ENCODE data around the gene CLEC12A. TPM values are rescaled to one million over a fixed set of nuclear protein-coding genes. Genes with fewer than 3 reads are reported as not detected.

CLEC12A gene
- total RNA-seq, 1 donor from 2014 or later, result not detected

DNA sequence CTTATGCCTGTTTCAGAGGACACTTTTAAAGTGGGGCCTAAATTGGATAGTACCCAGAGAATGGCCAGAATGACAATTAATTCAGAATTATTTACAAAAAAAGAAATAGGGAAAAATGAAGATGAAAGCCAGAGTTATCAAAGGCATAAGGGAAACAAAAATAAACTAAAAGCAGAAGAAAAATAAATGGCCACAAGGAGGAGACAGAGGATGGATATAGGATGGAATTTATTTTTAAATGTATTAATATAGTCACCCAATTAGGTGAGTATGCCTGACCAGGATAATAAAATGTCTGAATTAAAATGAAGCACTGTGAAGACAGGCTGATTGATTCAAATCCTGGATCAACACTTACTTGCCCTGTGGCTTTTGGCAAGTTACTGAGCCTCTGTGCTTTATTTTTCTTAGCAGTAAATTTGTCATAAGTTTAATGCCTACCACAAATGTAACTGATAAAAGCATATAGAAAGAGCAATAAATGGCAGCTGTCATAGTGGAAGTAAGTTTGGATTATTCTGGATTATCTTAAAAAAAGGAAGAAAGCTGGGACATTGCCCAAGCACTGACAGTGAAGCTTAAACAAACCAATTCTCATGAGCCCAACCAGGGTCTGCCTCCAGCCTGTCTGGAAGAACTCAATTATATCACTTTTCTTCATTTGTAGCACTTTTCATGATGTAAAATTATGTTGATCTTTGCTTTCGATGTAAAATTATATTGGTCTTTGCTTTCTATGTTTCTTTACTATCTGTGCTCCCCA lies 62.8 kb downstream of the CLEC12A start:
- DNase-seq (ENCODE audit: low read depth in 2 of 2), result peak; percentile 61 to 67

Other genes starting within 250 kb of the CLEC12A start
- not detected in 2 replicates for gene CLECL1, start 238.3 kb upstream of the CLEC12A start, total RNA-seq
- 0.40 and 0.44 TPM in 2 replicates for gene CD69, start 210.5 kb upstream of the CLEC12A start, total RNA-seq
- gene KLRF1, start 143.9 kb upstream of the CLEC12A start, total RNA-seq, result 0.20 TPM in 1 of 2 replicates, not detected in the other
- gene CLEC2B, start 102.1 kb upstream of the CLEC12A start, total RNA-seq, result 26.4 and 29.2 TPM in 2 replicates
- not detected in 2 replicates for gene KLRF2, start 89.9 kb upstream of the CLEC12A start, total RNA-seq
- gene CLEC2A, start 39.0 kb upstream of the CLEC12A start, total RNA-seq, result not detected in 2 replicates
- gene CLEC1B, start 27.7 kb downstream of the CLEC12A start, total RNA-seq, result not detected in 2 replicates
- gene CLEC12B, start 39.2 kb downstream of the CLEC12A start, total RNA-seq, result under 0.01 TPM in 1 of 2 replicates, not detected in the other
- not detected in 2 replicates for gene CLEC9A, start 59.3 kb downstream of the CLEC12A start, total RNA-seq
- gene CLEC1A, start 127.6 kb downstream of the CLEC12A start, total RNA-seq, result 12.5 and 14.4 TPM in 2 replicates
- 0.20 and 0.22 TPM in 2 replicates for gene CLEC7A, start 158.8 kb downstream of the CLEC12A start, total RNA-seq
- gene OLR1, start 200.7 kb downstream of the CLEC12A start, total RNA-seq, result not detected in 2 replicates
- gene TMEM52B, start 207.6 kb downstream of the CLEC12A start, total RNA-seq, result not detected in 2 replicates
- 72.4 and 159 TPM in 2 replicates for gene GABARAPL1, start 241.5 kb downstream of the CLEC12A start, total RNA-seq

Measured in lung microvascular endothelial cell (primary cell).